Stimulated activated CD8-positive, alpha-beta memory T cell treated with anti-CD3 and anti-CD28 coated beads, Interleukin-15, amount 100 ng/mL, for 1 hour (primary cell): ENCODE data around the gene GRIN1.

Experiments used
- DNase-seq: peaks from one replicate; pipeline ENCODE4 v3.0.0-alpha.2; 2020; ENCODE audit warnings: low read depth

The GRIN1 gene

DNA sequence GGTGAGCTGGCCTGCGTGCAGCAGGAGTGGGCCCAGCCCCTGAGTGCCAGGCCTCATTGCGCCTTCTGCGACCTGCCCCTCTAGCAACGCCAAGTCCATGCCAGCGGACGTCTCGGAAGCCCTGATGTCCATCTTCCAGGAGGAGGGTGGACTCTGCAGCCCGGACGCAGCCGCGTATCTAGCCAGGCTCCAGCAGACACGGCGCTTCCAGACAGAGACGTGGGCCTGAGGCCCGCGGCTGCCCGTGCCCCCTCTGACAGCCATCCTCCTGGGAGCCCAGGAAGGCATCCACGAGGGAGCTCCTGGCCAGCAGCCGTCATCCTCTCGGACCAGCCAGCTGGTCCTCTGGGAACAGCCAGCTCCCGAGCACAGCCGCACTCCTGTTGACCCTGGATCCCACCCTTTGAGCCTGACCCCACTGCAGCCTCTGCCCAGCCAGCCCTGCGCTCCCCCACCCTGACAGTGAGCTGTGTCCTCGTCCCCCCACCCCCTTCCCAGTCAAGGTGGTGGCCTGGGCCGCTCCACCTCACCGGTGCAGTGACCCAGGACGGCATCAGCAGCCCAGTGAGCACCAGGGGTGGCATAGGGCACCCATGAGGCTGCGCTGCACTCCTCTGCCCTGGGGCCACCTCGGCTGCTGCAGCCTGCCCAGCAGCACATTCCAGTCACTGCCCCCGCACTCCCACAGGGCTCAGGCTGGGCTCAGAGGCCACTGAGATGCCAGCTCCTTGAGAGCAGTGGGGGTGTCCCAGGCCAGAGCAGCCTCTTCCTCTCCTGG is 77.4 kb downstream of the GRIN1 start:
- DNase-seq: no peak

DNA sequence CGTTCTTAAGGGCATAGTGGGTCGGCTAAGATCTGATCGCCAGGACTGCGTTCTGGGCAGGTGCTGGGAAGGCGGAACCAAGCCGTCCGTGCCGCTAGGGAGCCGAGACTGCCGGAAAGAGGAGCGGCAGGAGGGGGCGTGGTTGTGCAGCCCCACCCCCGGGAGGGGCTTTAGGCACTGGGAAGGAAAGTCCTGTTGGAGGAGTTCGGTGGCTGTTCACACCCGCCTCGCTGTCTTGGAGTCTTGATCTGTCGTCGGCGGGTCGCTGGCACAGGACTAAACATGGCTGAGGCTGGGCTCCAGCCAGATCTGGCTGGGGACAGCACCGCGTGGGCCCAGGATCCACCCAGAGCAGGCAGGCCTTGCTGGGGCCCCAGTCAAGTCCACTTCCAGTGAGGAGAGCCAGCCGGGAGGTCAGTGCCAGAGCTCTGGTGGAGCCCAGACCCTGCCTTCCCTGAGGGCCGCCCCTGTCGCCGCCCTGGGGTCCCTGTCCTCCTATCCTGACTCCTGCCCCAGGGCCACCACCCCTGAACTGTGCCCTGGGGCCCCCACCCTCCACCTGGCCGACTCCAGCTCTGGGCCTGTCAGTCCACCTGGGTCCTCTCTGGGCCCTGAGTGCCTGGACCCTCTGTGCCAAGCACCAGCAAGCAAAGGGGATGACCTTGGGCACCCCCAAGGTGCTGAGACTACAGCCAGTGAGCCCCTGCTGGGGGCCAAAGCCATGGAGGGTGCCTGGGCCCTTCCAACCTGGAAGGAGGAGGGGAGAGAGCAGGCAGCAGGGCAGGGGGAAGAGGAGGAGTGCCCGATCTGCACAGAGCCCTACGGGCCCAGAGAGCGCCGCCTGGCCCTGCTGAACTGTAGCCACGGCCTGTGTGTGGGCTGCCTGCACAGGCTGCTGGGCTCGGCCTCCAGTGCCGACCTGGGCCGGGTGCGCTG is 78.6 kb downstream of the GRIN1 start:
- DNase-seq: no peak

DNA sequence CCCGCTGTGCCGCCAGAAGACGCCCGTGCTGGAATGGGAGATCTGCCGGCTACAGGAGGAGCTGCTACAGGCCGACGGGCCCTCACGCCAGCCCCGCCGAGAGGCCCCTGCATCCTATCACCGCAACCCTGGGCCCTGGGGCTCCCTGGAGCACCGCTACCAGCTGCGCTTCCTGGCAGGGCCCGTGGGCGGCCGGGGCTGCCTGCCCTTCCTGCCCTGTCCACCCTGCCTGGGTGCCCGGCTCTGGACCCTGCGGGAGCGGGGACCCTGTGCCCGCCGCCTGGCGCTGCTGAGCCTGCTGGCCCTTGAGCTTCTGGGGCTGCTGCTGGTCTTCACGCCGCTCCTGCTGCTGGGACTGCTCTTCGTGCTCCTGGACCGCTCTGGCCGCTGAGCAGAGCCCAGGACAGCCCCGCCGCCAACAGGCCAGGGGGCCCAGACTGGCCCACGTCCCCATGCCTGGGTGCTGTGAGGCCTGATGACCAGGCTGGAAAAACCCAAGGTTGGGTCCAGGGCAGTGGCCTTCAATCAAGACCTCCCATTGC is 79.3 kb downstream of the GRIN1 start:
- no peak for DNase-seq
